ENCODE data around the gene STK24.

DNA sequence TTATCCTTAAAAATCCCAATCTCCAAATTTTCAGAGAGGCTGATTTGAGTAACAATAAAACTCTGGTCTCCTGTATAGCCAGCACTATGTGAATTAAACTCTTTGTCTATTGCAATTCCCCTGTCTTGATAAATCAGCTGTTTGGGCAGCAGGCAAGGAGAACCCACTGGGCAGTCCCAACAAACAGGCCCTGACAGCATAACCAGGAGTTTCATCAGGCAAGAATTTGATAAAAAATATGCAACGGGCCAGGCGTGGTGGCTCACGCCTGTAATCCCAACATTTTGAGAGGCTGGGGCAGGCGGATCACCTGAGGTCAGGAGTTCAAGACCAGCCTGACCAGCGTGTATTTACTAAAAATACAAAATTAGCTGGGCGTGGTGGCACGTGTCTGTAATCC is 42.1 kb downstream of the STK24 start:
- TF ChIP-seq EZH2phosphoT487 (IDR thresholded peaks at IDR 0.05; ENCODE audit: borderline replicate concordance, low read length) = no peak
- TF ChIP-seq, protein P1, sequence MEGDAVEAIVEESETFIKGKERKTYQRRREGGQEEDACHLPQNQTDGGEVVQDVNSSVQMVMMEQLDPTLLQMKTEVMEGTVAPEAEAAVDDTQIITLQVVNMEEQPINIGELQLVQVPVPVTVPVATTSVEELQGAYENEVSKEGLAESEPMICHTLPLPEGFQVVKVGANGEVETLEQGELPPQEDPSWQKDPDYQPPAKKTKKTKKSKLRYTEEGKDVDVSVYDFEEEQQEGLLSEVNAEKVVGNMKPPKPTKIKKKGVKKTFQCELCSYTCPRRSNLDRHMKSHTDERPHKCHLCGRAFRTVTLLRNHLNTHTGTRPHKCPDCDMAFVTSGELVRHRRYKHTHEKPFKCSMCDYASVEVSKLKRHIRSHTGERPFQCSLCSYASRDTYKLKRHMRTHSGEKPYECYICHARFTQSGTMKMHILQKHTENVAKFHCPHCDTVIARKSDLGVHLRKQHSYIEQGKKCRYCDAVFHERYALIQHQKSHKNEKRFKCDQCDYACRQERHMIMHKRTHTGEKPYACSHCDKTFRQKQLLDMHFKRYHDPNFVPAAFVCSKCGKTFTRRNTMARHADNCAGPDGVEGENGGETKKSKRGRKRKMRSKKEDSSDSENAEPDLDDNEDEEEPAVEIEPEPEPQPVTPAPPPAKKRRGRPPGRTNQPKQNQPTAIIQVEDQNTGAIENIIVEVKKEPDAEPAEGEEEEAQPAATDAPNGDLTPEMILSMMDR (IDR thresholded peaks at IDR 0.05; ENCODE audit: low read depth, low read length, poor library complexity, severe bottlenecking) = no peak
